GM12878 (cell line): Measurements from ENCODE around the gene MTHFS. TPM values are rescaled to one million over a fixed set of nuclear protein-coding genes. Genes with fewer than 3 reads are reported as not detected.

Experiments used
- ATAC-seq: fragments of 200-7000 bp; cut with Tn5 transposase; 3 replicates; pipeline ENCODE4 v1.9.1; 2020; ENCODE audit warnings: mild to moderate bottlenecking, moderate library complexity
- BruUV-seq: library from RNA; stranded (reverse); fragments of 400-500 nt; replicated peaks from 2 replicates; lab custom pipeline; 2021; lab: Mats Ljungman, UMichigan
- CTCF ChIA-PET: fragments of 300-600 bp; sonication (Branson Sonifier 250); formaldehyde crosslinking; extraction: SDS; loops from one replicate; lab custom pipeline; 2021; ENCODE audit warnings: inconsistent platforms; lab: Yijun Ruan, JAX
- POLR2A ChIA-PET: fragments of 350-600 bp; formaldehyde crosslinking; extraction: SDS; loops from one replicate; lab custom pipeline; 2021; ENCODE audit warnings: inconsistent platforms; lab: Charles Lee
- RAD21 ChIA-PET: fragments of 300-600 bp; sonication (Branson Sonifier 250); formaldehyde crosslinking; loops from one replicate; lab custom pipeline; 2023; ENCODE audit warnings: antibody characterized with exemption; ENCODE audit not compliant: unreplicated experiment; lab: Charles Lee
- SMC1A ChIA-PET: fragments of 300-600 bp; sonication (Branson Sonifier 250); formaldehyde crosslinking; loops from one replicate; lab custom pipeline; 2023; ENCODE audit not compliant: unreplicated experiment, uncharacterized antibody; lab: Charles Lee
- DNase-seq: peaks from one replicate; pipeline ENCODE4 v3.0.0-alpha.2; 2011; ENCODE audit warnings: low read depth, low spot score
- FAIRE-seq: peaks from 3 replicates; lab custom pipeline; 2011; peaks lifted over from hg19 to GRCh38; lab: Jason Lieb, UNC
- H2AFZ ChIP-seq: 2 replicates; pipeline ENCODE4 v1.6.0; 2011; ENCODE audit warnings: low read depth, low read length, control low read depth; ENCODE audit not compliant: control insufficient read depth
- H3K27ac ChIP-seq: 2 replicates; pipeline ENCODE4 v1.5.1; 2011; ENCODE audit warnings: control low read depth; ENCODE audit not compliant: control insufficient read depth, insufficient read depth
- H3K27me3 ChIP-seq, 2 experiments: replicated peaks in 1 of 2; 2 replicates each; pipeline versions ENCODE4 v1.6.0 to v1.6.1; 2011; ENCODE audit warnings: low read length in 1 of 2; ENCODE audit not compliant: control insufficient read depth in 2 of 2, insufficient read depth in 2 of 2
- H3K36me3 ChIP-seq, 2 experiments: 2 replicates each; pipeline ENCODE4 v1.5.1; 2011; ENCODE audit warnings: low read length in 1 of 2; ENCODE audit not compliant: control insufficient read depth in 2 of 2, insufficient read depth in 2 of 2
- H3K4me1 ChIP-seq: 2 replicates; pipeline ENCODE4 v1.6.1; 2011; ENCODE audit warnings: mild to moderate bottlenecking, low read length, moderate library complexity, mixed read lengths; ENCODE audit not compliant: control insufficient read depth, insufficient read depth
- H3K4me2 ChIP-seq: 2 replicates; pipeline ENCODE4 v1.6.0; 2011; ENCODE audit warnings: control low read depth; ENCODE audit not compliant: control insufficient read depth, insufficient read depth
- H3K4me3 ChIP-seq: fragments of 200-600 bp; sonication (generic); 2 replicates; pipeline ENCODE4 v1.5.1; 2016
- H3K79me2 ChIP-seq: 2 replicates; pipeline ENCODE4 v1.6.0; 2011; ENCODE audit warnings: low read length; ENCODE audit not compliant: control insufficient read depth, insufficient read depth
- H3K9ac ChIP-seq: 2 replicates; pipeline ENCODE4 v1.8.0; 2011; ENCODE audit warnings: low read length, control low read depth, mixed read lengths; ENCODE audit not compliant: control insufficient read depth, insufficient read depth
- H3K9me3 ChIP-seq: replicated peaks from 3 replicates; pipeline ENCODE4 v1.5.1; 2011; ENCODE audit warnings: mild to moderate bottlenecking, low read length; ENCODE audit not compliant: control insufficient read depth, insufficient read depth
- H4K20me1 ChIP-seq: 2 replicates; pipeline ENCODE4 v1.6.0; 2011; ENCODE audit not compliant: control insufficient read depth, insufficient read depth
- BRCA1 ChIP-seq: IDR thresholded peaks from 2 replicates; pipeline ENCODE4 v1.6.1; 2011; ENCODE audit warnings: low read depth, low read length, improper control_type of control experiment
- CBFB ChIP-seq: IDR thresholded peaks from 2 replicates; pipeline ENCODE4 v1.6.1; 2016; ENCODE audit warnings: antibody characterized with exemption, low read depth
- CBX5 ChIP-seq: sonication (generic); IDR thresholded peaks from 2 replicates; pipeline ENCODE4 v1.6.1; 2016; ENCODE audit warnings: low read depth, moderate library complexity, mild to moderate bottlenecking, inconsistent platforms
- CREB1 ChIP-seq: IDR thresholded peaks from 2 replicates; pipeline ENCODE4 v1.6.1; 2012; ENCODE audit warnings: low read depth, mild to moderate bottlenecking, inconsistent platforms
- ESRRA ChIP-seq: IDR thresholded peaks from 2 replicates; pipeline ENCODE4 v1.6.1; 2012; ENCODE audit warnings: mild to moderate bottlenecking, low read length, improper control_type of control experiment
- FOXK2 ChIP-seq: fragments of 450-650 bp; IDR thresholded peaks from 2 replicates; pipeline ENCODE4 v1.6.1; 2017; ENCODE audit warnings: mild to moderate bottlenecking, moderate library complexity
- HCFC1 ChIP-seq: fragments of 150-350 bp; IDR thresholded peaks from 2 replicates; pipeline ENCODE4 v1.6.1; 2014; ENCODE audit warnings: low read length
- KAT2A ChIP-seq: conservative IDR thresholded peaks from 2 replicates; pipeline ENCODE4 v1.6.1; 2011; ENCODE audit warnings: low read depth, low read length; ENCODE audit not compliant: control insufficient read depth
- MEF2B ChIP-seq: fragments of 450-650 bp; IDR thresholded peaks from 2 replicates; pipeline ENCODE4 v1.6.1; 2018; ENCODE audit warnings: mild to moderate bottlenecking, moderate library complexity; ENCODE audit not compliant: partially characterized antibody, poor library complexity, severe bottlenecking
- NRF1 ChIP-seq: conservative IDR thresholded peaks from 2 replicates; pipeline ENCODE4 v1.6.1; 2011; ENCODE audit warnings: mild to moderate bottlenecking, low read depth, low read length, improper control_type of control experiment
- POU2F2 ChIP-seq: IDR thresholded peaks from 3 replicates; pipeline ENCODE4 v1.6.1; 2011; ENCODE audit warnings: low read depth, mild to moderate bottlenecking, low read length, borderline replicate concordance
- RCOR1 ChIP-seq: conservative IDR thresholded peaks from 2 replicates; pipeline ENCODE4 v1.6.1; 2012; ENCODE audit warnings: low read depth, low read length, improper control_type of control experiment
- SMARCA5 ChIP-seq: fragments of 450-650 bp; IDR thresholded peaks from 2 replicates; pipeline ENCODE4 v1.6.1; 2017; ENCODE audit warnings: mild to moderate bottlenecking
- SMC3 ChIP-seq: IDR thresholded peaks from 2 replicates; pipeline ENCODE4 v1.6.1; 2011; ENCODE audit warnings: low read length, improper control_type of control experiment, borderline replicate concordance
- SREBF2 ChIP-seq: IDR thresholded peaks from 2 replicates; pipeline ENCODE4 v1.6.1; 2012; ENCODE audit warnings: mild to moderate bottlenecking, low read length
- TAF1 ChIP-seq: IDR thresholded peaks from 2 replicates; pipeline ENCODE4 v1.6.1; 2011; ENCODE audit warnings: mild to moderate bottlenecking, low read depth, low read length, borderline replicate concordance
- ZBED1 ChIP-seq: IDR thresholded peaks from 2 replicates; pipeline ENCODE4 v1.6.1; 2016; ENCODE audit warnings: borderline replicate concordance
- WGBS: methylation state at CpG from one replicate; pipeline ENCODE4 v1.1.6; 2016; ENCODE audit warnings: low lambda C conversion rate; ENCODE audit not compliant: insufficient replicate concordance, insufficient coverage; ENCODE audit errors: missing lambda C conversion rate; 5-methylcytosine and 5-hydroxymethylcytosine counted together
- in situ Hi-C: fragments of 300-500 bp; cut with MboI; formaldehyde crosslinking; loops from 9 replicates; pipeline ENCODE4 v1.14.3; 2018; ENCODE audit warnings: mixed read lengths
- intact Hi-C: fragments of 100-400 bp; cut with micrococcal nuclease; formaldehyde crosslinking; loops from one replicate; pipeline ENCODE4 v1.14.2; 2022; ENCODE audit not compliant: unreplicated experiment
- polyA plus RNA-seq, 11 experiments: library from polyadenylated mRNA; depleted of rRNA in 4 of 11; unstranded in 6 of 11; stranded (reverse) in 5 of 11; fragments of >200 nt; fragmentation: Nextera tagmentation in 4 of 11; fragmentation: Illumina TruSeq in 1 of 11; extraction: Ambion mirVana in 4 of 11; extraction: Trizol in 1 of 11; gene quantifications; 1 replicate in 1 of 11; 2 replicates in 10 of 11; pipeline versions ENCODE4 v1.2.1 to v1.2.3, GENCODE V29; 2011 to 2016; ENCODE audit warnings: inconsistent platforms in 2 of 11, missing spikeins in 2 of 11, low read depth in 1 of 11
- total RNA-seq, 4 experiments: library from RNA; depleted of rRNA in 3 of 4; stranded (reverse); fragments of >200 nt in 3 of 4; fragmentation: Illumina TruSeq in 1 of 4; extraction: Trizol in 1 of 4; gene quantifications; 2 replicates each; pipeline versions ENCODE4 v1.2.1 to v1.2.3, GENCODE V29; 2013 to 2021

The MTHFS gene
- total and polyA plus RNA-seq, 10 of the 15 experiments (the other 5 are each of a cell fraction or from before 2014, with no cell fraction given): 14.0 to 81.9 (median 31.8) TPM

GRCh38 chr15:79933231-79933630, 36.4 kb upstream of the MTHFS start:
- no peaks in the 10 kb centered on the region for H3K79me2 ChIP-seq
- intact Hi-C loops (no loop called here), in situ Hi-C loops (no loop called here)
- DNase-seq (no peak), ATAC-seq (no peak), FAIRE-seq (no peak)
- ChIA-PET SMC1A (interaction anchor here (1.1 to 2.7 kb wide), 3 partner anchors 9 to 36 kb away, joined by 3 to 8 read pairs (median 7); no protein-coding TSS in a partner anchor), POLR2A (interaction anchor here (1.1 kb wide), 1 partner anchor 11 kb away, joined by 3 read pairs; no protein-coding TSS in a partner anchor), RAD21 (no interaction called here), CTCF (interaction anchor here (1.0 kb wide), 1 partner anchor 37 kb away, joined by 4 read pairs; no protein-coding TSS in a partner anchor)
- no peak overlapping the region for H3K4me3 ChIP-seq
- H3K4me2 ChIP-seq: no peak overlapping the region
- no peaks in the 10 kb centered on the region for H3K27me3 ChIP-seq
- no peaks in the 10 kb centered on the region for H3K4me1 ChIP-seq
- no peaks in the 10 kb centered on the region for H3K36me3 ChIP-seq
- BruUV-seq: no TSS peak
- 58% methylated on average over 3 of the region's 3 CpGs for WGBS
- no peak overlapping the region for H3K9ac ChIP-seq
- H3K27ac ChIP-seq: no peak overlapping the region
- no peaks in the 10 kb centered on the region for H3K9me3 ChIP-seq
- TF ChIP-seq KAT2A (no peak), POU2F2 (no peak), ZBED1 (no peak), MEF2B (no peak), CBFB (no peak), ESRRA (no peak), HCFC1 (no peak), FOXK2 (no peak)
- TF ChIP-seq, all 136 proteins: peak for 0
- Histone ChIP-seq H2AFZ (no peak overlapping the region), H4K20me1 (no peaks in the 10 kb centered on the region)

- Histone ChIP-seq H3K36me3 (no peaks in the 10 kb centered on the region), H3K79me2 (no peaks in the 10 kb centered on the region), H3K4me2 (no peak overlapping the region), H2AFZ (no peak overlapping the region), H3K9ac (no peak overlapping the region), H3K27ac (no peak overlapping the region), H3K4me1 (no peaks in the 10 kb centered on the region), H3K27me3 (no peaks in the 10 kb centered on the region), H3K9me3 (peaks cover 2% of the 10 kb centered on the region; the same call in 2 of the 3 replicates), H4K20me1 (no peaks in the 10 kb centered on the region), H3K4me3 (no peak overlapping the region)
- BruUV-seq: no TSS peak
- POLR2A ChIA-PET: interaction anchor here (1.8 kb wide), 1 partner anchor 10 kb away, joined by 9 read pairs; no protein-coding TSS in a partner anchor
- intact Hi-C loops: no loop called here
- 44% methylated on average over 5 of the region's 5 CpGs for WGBS
- in situ Hi-C loops: no loop called here
- RAD21 ChIA-PET: interaction anchor here (1.3 kb wide), 1 partner anchor 22 kb away, joined by 3 read pairs; no protein-coding TSS in a partner anchor
- CTCF ChIA-PET: interaction anchor here (0.9 kb wide), 1 partner anchor 22 kb away, joined by 3 read pairs; no protein-coding TSS in a partner anchor
- no peak for ATAC-seq
- no peak for FAIRE-seq
- SMC1A ChIA-PET: interaction anchor here (0.8 to 2.7 kb wide), 4 partner anchors 10 to 183 kb away, joined by 3 to 7 read pairs (median 3); no protein-coding TSS in a partner anchor
- no peak for DNase-seq
- no peak for TF ChIP-seq RCOR1
- TF ChIP-seq SMC3: no peak
- TF ChIP-seq CBX5: no peak
- no peak for TF ChIP-seq TAF1
- TF ChIP-seq SREBF2: no peak
- TF ChIP-seq BRCA1: no peak
- no peak for TF ChIP-seq CREB1
- no peak for TF ChIP-seq SMARCA5
- no peak for TF ChIP-seq NRF1
- TF ChIP-seq KAT2A: no peak
Measured at GRCh38 chr15:79932447-79932846, 35.6 kb upstream of the MTHFS start.
